ENCODE data around the gene MINDY4.
"Not testable (repeated sequence)": the region's sequence is repeated elsewhere in the genome, so short reads cannot be mapped to it uniquely, and the experiment has no call there.

MINDY4 gene

DNA sequence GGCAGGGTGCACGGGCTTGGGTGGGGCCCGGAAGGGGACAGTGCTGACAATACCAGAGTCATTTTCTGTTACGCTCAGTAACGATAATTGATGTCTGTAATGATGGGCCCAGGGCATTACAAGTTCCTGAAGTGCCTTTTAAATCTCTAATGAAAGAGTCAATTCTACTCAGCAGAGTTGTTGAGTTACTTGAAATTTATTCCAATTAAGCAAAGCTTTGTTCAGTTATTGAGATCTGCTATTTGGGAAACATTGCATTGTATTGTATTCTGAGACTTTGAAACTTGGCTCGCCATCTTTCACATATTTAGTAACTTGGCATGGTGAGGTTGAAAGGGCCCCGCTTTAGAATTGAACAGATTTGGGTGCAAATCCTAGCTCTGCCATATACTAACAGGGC is 34.7 kb downstream of the MINDY4 start:
- no peak for DNase-seq

DNA sequence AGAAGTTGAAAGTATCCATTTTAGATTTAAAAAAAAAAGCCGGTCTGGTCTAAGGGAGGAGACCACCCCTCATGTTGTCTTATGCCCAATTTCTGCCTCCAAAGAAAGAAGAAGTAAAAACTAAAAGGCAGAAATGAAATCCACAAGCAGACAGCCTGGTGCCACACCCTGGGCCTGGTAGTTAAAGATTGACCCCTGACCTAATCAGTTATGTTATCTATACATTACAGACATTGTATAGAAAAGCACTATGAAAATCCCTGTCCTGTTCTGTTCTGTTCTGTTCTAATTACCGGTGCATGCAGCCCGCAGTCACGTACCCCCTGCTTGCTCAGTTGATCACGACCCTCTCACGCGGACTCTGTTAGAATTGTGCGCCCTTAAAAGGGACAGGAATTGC is 36.3 kb downstream of the MINDY4 start:
- not testable (repeated sequence) for DNase-seq

DNA sequence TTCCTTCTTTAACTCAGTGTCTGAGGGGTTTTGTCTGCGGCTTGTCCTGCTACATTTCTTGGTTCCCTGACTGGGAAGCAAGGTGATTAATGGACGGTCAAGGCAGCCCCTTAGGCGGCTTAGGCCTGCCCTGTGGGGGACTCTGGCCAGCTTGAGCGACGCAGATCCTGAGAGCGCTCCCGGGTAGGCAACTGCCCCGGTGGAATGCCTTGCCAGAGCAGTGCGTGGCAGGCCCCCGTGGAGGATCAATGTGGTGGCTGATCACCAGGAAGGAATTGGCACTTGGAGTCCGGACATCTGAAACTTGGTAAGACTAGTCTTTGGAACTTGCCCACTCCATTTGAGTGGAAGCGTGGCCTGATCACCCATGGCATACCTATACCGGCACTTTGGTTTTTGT is 36.7 kb downstream of the MINDY4 start:
- not testable (repeated sequence) for DNase-seq

DNA sequence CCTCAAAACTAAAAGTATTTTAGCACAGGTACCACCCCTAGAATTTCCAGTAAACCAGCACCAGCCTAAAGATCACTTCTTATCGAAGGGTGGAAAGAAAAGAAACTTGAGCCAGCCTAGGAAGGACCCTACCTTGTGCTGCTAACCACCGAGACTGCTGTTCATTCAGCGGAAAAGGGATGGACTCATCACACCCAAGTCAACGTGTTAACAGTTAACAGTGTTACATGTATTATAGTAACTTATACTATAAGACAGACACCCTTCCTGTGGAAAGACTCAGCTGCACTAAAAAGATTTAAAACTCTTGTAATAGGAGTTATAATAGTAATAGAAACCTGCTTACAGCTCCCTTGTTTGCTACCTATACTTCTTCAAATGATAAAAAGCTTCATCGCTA is 39.8 kb downstream of the MINDY4 start:
- DNase-seq: no peak

DNA sequence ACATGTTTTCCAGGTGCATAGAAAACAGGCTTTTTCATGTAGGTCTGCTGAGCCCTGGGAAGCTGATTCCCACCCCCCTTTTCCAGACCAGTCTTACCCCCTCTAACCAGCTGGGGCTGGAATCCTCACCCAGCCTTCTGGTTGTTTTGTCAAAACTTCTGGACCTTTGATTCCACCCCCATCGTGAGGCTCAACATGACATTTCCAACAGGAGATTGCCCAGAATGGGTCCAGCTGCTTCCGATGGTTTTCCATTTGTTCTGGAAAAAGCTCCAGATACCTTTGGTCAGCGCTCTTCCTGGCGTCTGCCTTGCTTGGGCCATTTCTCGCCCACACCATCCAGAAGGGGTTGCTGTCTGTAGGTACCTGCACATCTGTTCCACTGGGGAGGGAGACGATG is 41.5 kb downstream of the MINDY4 start:
- DNase-seq: no peak

GRCh38 chr7:30813466-30813865 is 42.2 kb downstream of the MINDY4 start:
- no peak for DNase-seq

DNA sequence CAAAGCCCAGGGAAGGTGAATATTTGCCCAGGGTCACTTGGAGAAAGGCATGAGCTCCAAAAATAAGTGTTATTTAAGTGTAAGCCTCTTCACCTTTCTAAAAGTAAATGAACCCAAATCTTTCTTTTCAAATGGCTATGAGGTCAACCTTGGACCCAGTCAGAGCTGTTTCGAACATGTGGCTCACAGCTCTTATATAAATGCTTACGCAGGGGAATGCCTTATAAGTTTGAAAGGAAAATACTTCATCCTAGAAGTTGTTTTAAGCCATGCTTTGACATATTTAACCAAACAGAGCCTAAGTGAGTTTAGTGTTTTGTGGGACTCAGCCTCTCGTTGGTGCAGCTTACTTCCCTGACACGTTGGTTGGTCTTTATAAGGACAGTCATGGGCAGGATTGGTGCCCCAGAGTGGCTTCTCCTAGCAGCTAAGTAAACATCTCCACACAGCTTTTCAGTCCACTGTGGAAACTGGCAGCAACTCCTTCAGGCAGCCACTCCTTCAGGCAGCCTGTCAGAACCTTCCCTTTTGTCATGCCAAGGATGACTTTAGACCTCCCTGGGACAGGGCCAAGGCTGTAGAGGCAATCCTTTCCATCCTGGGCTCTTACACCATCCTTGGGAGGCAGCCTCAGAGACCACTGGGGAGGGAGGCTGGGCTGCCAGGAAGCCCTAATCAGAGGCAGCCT is 43.6 kb downstream of the MINDY4 start:
- no peak for DNase-seq

DNA sequence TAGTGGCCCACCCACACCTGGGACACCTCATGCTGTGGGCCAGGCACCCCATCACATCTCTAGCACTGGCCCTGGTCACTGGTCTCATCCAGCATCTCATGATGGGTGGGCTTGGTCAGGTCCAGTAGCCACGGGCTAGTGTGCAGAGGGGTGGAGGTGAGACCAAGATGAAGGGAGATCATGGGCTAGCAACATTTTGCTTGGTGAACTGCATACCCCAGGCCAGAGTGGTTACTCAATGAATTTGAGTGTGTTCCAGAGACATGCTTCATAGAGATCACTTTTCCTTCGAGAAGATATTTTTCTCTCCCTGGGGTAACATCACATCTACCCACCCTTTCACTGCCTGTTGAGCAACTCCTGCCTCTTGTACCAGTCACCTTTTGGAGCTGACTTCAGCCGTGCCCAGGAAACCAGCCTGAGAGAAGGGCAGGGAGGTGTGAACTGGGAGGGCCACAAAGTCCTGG is 44.2 kb downstream of the MINDY4 start:
- no peak for DNase-seq

GRCh38 chr7:30815951-30816644 is 44.9 kb downstream of the MINDY4 start:
- no peak for DNase-seq

DNA sequence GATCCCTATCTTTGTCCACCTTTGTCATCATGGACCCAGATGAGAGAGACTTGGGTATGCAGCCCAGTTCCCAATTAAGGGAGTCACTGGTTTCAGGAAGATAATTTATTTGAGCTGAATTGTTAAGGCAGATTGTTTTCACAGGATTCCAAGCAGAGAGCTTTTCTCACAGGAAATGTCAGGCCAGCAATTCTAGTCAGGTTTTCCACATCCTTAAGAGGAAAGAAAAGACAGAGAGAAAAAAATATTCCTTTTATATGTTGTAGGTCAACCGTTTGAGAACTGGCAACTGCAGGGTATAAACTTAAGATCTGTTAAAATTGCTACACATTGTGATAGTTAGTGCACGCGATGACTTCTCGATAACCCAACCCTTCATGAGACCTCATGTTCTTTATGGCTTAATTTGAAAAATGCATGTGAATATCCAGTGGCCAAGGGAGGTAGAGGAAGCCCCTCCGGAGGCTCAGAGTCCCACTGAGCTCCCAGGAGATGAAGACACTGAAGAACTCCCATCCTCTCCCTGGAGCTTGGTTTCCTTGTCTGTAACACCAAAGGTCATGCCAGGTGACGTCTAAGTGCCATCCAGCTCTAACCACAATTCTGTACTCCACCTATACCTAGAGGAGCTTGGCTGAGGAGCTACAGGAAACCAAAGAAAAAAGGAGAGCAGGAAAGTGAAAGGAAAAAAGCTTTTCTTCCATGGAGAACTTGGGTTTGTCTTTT is 45.6 kb downstream of the MINDY4 start:
- no peak for DNase-seq

DNA sequence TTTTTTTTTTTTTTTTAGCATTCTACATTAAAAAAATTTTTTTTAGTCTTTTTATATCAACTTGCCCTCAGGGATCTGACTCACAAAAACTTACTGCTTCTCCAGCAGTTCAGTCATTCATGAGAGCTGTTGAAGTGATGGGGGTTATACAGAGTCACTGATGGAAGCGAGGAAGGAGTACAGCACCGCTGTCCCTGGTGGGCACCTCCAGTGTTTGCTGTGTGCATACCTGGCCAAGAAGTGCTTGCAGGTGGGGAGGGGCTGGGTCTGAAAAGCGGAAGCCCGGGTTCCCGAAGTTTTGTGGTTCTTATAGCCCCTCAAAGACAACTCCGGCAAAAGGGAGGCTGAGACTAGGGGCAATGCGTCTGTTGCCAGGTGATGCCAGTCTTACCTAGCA is 46.2 kb downstream of the MINDY4 start:
- DNase-seq: no peak

- DNase-seq: no peak
Observed at GRCh38 chr7:30824821-30825720, 53.9 kb downstream of the MINDY4 start.

DNA sequence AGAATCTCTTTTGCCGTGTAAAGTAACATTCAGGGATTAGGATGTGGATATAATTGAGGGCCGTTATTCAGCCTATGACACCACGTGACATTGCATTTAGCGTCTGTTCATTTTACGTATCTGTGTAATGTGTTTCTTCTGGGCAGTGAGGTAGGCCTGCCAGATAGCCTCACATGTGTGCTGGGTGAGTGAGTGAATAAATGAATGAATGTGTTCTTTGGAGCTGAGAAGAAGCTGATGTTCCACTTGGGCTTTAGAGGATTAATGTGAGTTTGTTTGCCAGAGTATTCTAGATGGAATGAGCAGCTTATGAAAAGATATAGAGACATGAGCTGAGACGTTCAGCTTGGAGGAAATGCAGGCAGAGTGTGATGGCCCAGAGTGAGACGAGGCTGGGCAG is 55.0 kb downstream of the MINDY4 start:
- no peak for DNase-seq

DNA sequence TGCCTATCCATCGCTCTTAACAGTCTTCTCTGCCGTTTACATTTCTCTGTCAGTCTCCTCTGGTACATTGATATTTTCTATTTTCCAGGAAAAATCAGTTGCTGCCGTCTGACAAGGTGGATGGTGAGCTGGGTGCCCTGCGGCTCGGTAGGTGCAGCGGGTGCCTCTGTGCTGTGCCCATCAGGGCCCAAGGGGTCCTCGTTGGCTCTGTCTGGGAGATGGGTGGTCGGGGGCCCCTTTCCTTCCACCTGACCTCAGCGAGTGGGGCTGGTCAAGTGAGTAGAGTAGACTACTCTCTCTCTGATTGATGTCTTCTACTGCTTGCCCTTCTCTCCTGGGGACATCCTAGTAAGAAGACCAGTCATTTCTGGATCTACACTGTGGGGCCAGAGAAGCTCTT is 57.4 kb downstream of the MINDY4 start:
- no peak for DNase-seq

GRCh38 chr7:30829471-30829870 is 58.3 kb downstream of the MINDY4 start:
- no peak for DNase-seq

GRCh38 chr7:30831227-30831626 is 60.0 kb downstream of the MINDY4 start:
- no peak for DNase-seq

DNA sequence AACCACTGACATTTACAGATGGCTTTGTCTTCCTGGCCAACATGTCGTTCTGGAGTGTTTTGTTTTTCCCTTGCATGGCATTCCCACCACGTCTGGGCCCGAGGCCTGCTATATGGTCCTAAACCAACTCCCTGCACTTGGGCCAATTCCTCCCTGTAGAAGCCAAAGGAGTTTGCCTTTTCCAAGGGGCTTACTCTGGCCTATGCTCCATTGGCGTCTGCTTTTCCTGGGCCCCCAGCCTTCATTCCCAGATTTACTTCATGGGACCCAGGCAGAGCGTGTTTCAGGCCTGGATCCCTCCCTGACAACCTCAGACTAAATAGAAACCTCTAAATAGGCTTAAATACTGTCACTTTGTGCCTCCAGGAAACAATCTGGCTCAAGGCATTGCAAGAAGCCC is 60.7 kb downstream of the MINDY4 start:
- no peak for DNase-seq

DNA sequence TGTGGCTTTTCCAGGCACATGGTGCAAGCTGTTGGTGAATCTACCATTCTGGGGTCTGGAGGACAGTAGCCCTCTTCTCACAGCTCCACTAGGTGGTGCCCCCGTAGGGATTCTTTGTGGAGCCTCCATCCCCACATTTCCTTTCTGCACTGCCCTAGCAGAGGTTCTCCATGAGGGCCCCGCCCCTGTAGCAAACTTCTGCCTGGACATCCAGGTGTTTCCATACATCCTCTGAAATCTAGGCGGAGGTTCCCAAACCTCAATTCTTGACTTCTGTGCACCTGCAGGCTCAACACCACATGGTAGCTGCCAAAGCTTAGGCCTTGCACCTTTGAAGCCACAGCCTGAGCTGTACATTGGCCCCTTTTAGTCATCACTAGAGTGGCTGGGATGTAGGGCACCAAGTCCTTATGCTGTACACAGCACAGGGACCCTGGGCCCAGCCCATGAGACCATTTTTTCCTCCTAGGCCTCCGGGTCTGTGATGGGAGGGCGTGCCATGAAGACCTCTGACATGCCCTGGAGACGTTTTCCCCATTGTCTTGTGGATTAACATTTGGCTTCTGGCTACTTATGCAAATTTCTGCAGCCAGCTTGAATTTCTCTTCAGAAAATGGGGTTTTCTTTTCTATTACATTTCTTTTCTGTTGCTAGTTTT is 62.9 kb downstream of the MINDY4 start:
- DNase-seq: not testable (repeated sequence)

- no peak for DNase-seq
Observed at GRCh38 chr7:30835396-30835915, 64.2 kb downstream of the MINDY4 start.

GRCh38 chr7:30836991-30837390 is 65.8 kb downstream of the MINDY4 start:
- no peak for DNase-seq

DNA sequence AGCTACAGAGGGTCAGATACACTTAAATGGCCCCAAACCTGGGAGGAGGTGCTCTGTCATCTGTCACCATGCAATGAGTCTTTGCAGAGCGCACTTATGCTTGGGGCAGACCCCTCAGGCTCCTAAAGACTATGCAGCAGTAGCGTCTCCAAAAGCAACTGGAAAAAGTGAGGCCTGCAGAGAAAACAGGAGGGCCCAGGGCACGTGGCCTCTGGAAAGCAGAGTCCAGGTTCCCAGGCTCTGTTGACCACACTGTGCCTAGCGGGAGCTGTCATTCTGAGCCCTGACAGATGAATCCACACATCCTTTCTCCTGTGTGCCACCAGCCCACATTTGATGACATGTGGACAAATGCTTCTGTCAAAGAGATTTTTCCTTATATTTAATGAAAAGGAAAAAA is 66.4 kb downstream of the MINDY4 start:
- no peak for DNase-seq

GRCh38 chr7:30838008-30838407 is 66.8 kb downstream of the MINDY4 start:
- DNase-seq: no peak

Data from eye (tissue), 1 donor.